ENCODE measurements around the gene R3HDM1. TPM values are rescaled to one million over a fixed set of nuclear protein-coding genes. Genes with fewer than 3 reads are reported as not detected.

R3HDM1 gene
- total RNA-seq, 2 donors from 2014 or later, result 14.5 to 60.3 TPM

- Histone ChIP-seq H3K4me3 (no peak overlapping the region), H3K27me3 (no peaks in the 10 kb centered on the region), H3K4me1 (no peaks in the 10 kb centered on the region), H3K27ac (no peak overlapping the region), H3K36me3 (replicated peaks in 1 of 2; ENCODE audit: insufficient read depth in 1 of 2, low read depth in 2 of 2) (no peaks in the 10 kb centered on the region), H3K9me3 (no peaks in the 10 kb centered on the region)
- intact Hi-C loops (cut with DNase I), result no loop called here
- ATAC-seq, result no peak
- no peak for TF ChIP-seq POLR2A (IDR thresholded peaks at IDR 0.05)
- TF ChIP-seq, protein P1, sequence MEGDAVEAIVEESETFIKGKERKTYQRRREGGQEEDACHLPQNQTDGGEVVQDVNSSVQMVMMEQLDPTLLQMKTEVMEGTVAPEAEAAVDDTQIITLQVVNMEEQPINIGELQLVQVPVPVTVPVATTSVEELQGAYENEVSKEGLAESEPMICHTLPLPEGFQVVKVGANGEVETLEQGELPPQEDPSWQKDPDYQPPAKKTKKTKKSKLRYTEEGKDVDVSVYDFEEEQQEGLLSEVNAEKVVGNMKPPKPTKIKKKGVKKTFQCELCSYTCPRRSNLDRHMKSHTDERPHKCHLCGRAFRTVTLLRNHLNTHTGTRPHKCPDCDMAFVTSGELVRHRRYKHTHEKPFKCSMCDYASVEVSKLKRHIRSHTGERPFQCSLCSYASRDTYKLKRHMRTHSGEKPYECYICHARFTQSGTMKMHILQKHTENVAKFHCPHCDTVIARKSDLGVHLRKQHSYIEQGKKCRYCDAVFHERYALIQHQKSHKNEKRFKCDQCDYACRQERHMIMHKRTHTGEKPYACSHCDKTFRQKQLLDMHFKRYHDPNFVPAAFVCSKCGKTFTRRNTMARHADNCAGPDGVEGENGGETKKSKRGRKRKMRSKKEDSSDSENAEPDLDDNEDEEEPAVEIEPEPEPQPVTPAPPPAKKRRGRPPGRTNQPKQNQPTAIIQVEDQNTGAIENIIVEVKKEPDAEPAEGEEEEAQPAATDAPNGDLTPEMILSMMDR (IDR thresholded peaks at IDR 0.05), result no peak
- no peak for DNase-seq
- 87 to 89% methylated on average over 3 of the region's 3 CpGs for WGBS, 2 donors
These were observed 107.5 kb downstream of the R3HDM1 start for GRCh38 chr2:135638825-135639224.

DNA sequence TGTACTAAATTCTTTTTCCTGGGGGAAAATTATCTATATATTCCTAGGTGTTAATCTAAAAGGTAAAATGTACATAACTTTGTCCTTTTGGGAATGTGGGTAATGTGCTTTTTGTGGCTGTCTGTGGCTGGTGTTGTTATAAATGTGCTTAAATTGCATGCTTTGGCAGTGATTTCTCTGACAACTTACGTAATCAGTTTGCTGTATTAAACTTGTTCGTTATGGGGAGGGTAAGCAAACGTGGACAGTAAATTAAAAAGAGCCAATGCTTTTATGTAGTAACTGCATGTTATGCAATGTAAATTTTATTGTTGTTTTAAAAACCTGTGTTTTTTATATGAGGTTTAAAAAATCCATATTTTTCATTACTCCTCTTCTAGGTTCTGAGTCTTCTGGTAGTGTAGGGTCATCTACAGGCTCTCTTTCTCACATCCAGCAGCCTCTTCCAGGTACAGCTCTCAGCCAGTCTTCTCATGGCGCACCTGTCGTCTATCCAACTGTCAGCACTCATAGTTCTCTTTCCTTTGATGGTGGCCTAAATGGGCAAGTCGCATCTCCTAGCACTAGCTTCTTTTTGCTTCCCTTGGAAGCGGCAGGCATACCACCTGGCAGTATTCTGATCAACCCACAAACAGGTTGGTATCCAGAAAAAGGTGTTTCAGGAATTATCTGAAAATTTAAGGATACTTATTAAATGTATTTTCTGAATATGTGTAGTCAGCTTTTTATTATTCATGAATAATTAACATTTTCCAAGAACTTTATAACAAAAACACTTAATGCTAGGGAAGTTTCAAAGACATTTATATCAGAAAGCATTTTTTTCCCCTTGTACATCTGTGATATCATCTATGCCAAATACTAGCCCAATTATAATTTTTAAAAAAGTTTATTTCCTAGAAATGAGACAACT is 110.1 kb downstream of the R3HDM1 start:
- ATAC-seq, result no peak
- intact Hi-C loops (cut with DNase I), result no loop called here
- H3K27ac ChIP-seq, result no peak overlapping the region
- no peaks in the 10 kb centered on the region for H3K36me3 ChIP-seq (replicated peaks in 1 of 2; ENCODE audit: insufficient read depth in 1 of 2, low read depth in 2 of 2)
- WGBS, 2 donors, result 88% methylated on average over 7 of the region's 7 CpGs
- DNase-seq, result no peak
- H3K4me1 ChIP-seq, result no peaks in the 10 kb centered on the region
- H3K9me3 ChIP-seq, result no peaks in the 10 kb centered on the region
- no peak overlapping the region for H3K4me3 ChIP-seq
- no peaks in the 10 kb centered on the region for H3K27me3 ChIP-seq
- TF ChIP-seq POLR2A (IDR thresholded peaks at IDR 0.05), result no peak
- TF ChIP-seq, protein P1 (IDR thresholded peaks at IDR 0.05), result no peak

DNA sequence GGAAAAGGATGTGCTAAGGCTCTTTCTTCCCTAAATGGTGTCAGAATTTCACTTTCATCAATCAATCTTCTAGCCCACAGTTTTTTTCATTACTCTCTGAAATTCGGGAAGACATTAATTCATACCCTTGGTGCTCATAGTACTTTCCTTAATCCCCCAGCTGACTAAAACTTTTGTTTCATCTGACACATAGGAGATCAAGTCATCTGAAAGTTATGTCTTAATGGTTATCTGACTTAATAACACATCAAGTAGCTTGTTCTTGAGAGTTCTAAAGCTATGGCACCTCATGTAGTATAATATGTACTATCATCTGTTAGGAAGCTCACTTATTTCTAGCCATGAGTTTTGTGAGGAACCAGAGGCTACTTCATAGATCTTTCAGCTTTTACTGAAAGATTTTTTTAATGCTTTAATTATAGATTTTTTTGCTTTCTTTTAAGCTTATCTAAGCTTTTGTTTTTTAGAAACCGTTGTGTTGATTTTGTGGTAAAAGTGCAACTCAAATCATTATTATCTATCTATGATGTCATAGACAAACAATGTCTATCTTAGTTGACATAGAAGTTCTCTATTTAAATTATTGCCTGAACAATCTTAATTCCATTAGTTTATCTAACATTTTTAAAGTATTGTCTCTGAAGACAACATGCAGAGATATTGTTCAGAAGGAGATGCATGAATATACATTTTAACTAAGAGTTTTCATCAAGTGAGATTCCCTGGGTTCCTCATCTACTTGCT is 116.7 kb downstream of the R3HDM1 start:
- H3K4me1 ChIP-seq, result no peaks in the 10 kb centered on the region
- intact Hi-C loops (cut with DNase I), result no loop called here
- H3K27ac ChIP-seq, result no peak overlapping the region
- peaks cover 0 to 5% of the 10 kb centered on the region in 2 donors for H3K36me3 ChIP-seq (replicated peaks in 1 of 2; ENCODE audit: insufficient read depth in 1 of 2, low read depth in 2 of 2)
- no peak for TF ChIP-seq POLR2A (IDR thresholded peaks at IDR 0.05)
- TF ChIP-seq, protein P1 (IDR thresholded peaks at IDR 0.05), result no peak
- DNase-seq (no peak), ATAC-seq (no peak)
- H3K27me3 ChIP-seq, result no peaks in the 10 kb centered on the region
- 43 to 51% methylated on average over 2 of the region's 2 CpGs for WGBS, 2 donors
- H3K9me3 ChIP-seq, result no peaks in the 10 kb centered on the region
- H3K4me3 ChIP-seq, result no peak overlapping the region

DNA sequence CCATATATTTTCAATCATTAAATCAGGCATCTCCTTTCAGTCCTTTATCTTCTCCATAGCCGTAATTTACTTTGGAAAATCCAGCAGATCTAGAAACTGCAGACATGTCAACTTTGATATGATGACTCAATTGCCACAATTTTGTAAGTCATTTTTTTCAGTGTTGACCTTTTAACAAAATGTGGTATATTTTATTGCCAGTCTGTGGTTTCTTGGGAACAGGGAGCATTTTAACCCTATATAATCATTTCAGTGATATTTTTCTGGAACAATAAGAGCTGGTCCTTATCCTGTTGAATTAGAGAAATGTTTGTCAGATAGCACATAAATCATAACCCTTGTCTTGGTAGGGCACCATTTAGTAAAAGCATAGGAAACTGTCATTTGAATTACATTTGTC is 119.4 kb downstream of the R3HDM1 start:
- Histone ChIP-seq H3K27ac (no peak overlapping the region), H3K27me3 (no peaks in the 10 kb centered on the region), H3K4me1 (no peaks in the 10 kb centered on the region), H3K9me3 (no peaks in the 10 kb centered on the region), H3K4me3 (no peak overlapping the region), H3K36me3 (replicated peaks in 1 of 2; ENCODE audit: insufficient read depth in 1 of 2, low read depth in 2 of 2) (peaks cover 0 to 5% of the 10 kb centered on the region in 2 donors)
- intact Hi-C loops (cut with DNase I), result no loop called here
- 88 to 90% methylated on average over 1 of the region's 1 CpG for WGBS, 2 donors
- DNase-seq (no peak), ATAC-seq (no peak)
- TF ChIP-seq POLR2A (IDR thresholded peaks at IDR 0.05), result no peak
- TF ChIP-seq, protein P1 (IDR thresholded peaks at IDR 0.05), result no peak

Measured in body of pancreas (tissue), 4 donors.